K562 (cell line): Measurements from ENCODE around the gene TMC4. TPM values are rescaled to one million over a fixed set of nuclear protein-coding genes. Genes with fewer than 3 reads are reported as not detected.

Experiments used
- ARID2 ChIP-seq: fragments of 450-650 bp; IDR thresholded peaks from 2 replicates; pipeline ENCODE4 v1.6.1; 2017; ENCODE audit warnings: antibody characterized with exemption, mild to moderate bottlenecking
- CCAR2 ChIP-seq: fragments of 200-400 bp; formaldehyde crosslinking; IDR thresholded peaks from 2 replicates; pipeline ENCODE4 v1.6.1; 2017; ENCODE audit warnings: mild to moderate bottlenecking, low read depth, low read length
- CCNT2 ChIP-seq: IDR thresholded peaks from 2 replicates; pipeline ENCODE4 v1.6.1; 2011; ENCODE audit warnings: borderline replicate concordance, low read depth, mild to moderate bottlenecking, moderate library complexity, mixed read lengths, low read length; ENCODE audit not compliant: insufficient read length; ENCODE audit errors: extremely low read depth
- CREM ChIP-seq: IDR thresholded peaks from 2 replicates; pipeline ENCODE4 v1.6.1; 2014; ENCODE audit warnings: antibody characterized with exemption, low read depth
- ETV1 ChIP-seq: fragments of 450-650 bp; conservative IDR thresholded peaks from 2 replicates; pipeline ENCODE4 v1.6.1; 2016; ENCODE audit warnings: missing genetic modification characterization, control low read depth, low read depth, missing compliant biosample characterization
- HDAC8 ChIP-seq: fragments of 450-650 bp; IDR thresholded peaks from 2 replicates; pipeline ENCODE4 v1.6.1; 2016; ENCODE audit warnings: mild to moderate bottlenecking, missing genetic modification characterization, moderate library complexity, missing compliant biosample characterization
- HINFP ChIP-seq: fragments of 450-650 bp; conservative IDR thresholded peaks from 2 replicates; pipeline ENCODE4 v1.6.1; 2016; ENCODE audit warnings: missing genetic modification characterization, low read depth, mild to moderate bottlenecking, control low read depth, missing compliant biosample characterization
- KDM2B ChIP-seq: fragments of 250-450 bp; sonication (Bioruptor Pico); IDR thresholded peaks from 2 replicates; pipeline ENCODE4 v1.8.0; 2021; ENCODE audit warnings: mild to moderate bottlenecking, moderate library complexity
- MTA1 ChIP-seq: fragments of 450-650 bp; IDR thresholded peaks from 2 replicates; pipeline ENCODE4 v1.6.1; 2017; ENCODE audit warnings: borderline replicate concordance
- NFATC3 ChIP-seq: fragments of 450-650 bp; IDR thresholded peaks from 2 replicates; pipeline ENCODE4 v1.6.1; 2017; ENCODE audit warnings: mild to moderate bottlenecking
- NUFIP1 ChIP-seq: fragments of 450-650 bp; IDR thresholded peaks from 2 replicates; pipeline ENCODE4 v1.6.1; 2018; ENCODE audit not compliant: partially characterized antibody
- POLR2AphosphoS5 ChIP-seq: IDR thresholded peaks from 2 replicates; pipeline ENCODE4 v1.6.1; 2011; ENCODE audit warnings: mild to moderate bottlenecking, low read depth, low read length, moderate library complexity; ENCODE audit not compliant: control insufficient read depth, insufficient read depth
- POLR2G ChIP-seq: fragments of 200-400 bp; formaldehyde crosslinking; IDR thresholded peaks from 2 replicates; pipeline ENCODE4 v1.6.1; 2017; ENCODE audit warnings: low read depth, mild to moderate bottlenecking, antibody characterized with exemption, low read length, moderate library complexity
- PURB ChIP-seq: sonication (generic); formaldehyde crosslinking; IDR thresholded peaks from 2 replicates; pipeline ENCODE4 v1.9.0; 2021; ENCODE audit warnings: low read depth, mild to moderate bottlenecking, missing genetic modification reagents
- RBM17 ChIP-seq: fragments of 200-400 bp; formaldehyde crosslinking; IDR thresholded peaks from 2 replicates; pipeline ENCODE4 v1.6.1; 2017; ENCODE audit warnings: low read depth, mild to moderate bottlenecking, low read length, borderline replicate concordance
- RCOR1 ChIP-seq, 2 experiments: IDR thresholded peaks; 2 replicates each; pipeline ENCODE4 v1.6.1; 2012; ENCODE audit warnings: low read depth in 2 of 2, low read length in 2 of 2, borderline replicate concordance in 1 of 2, improper control_type of control experiment in 1 of 2
- SMAD3 ChIP-seq: fragments of 450-650 bp; formaldehyde crosslinking; conservative IDR thresholded peaks from 2 replicates; pipeline ENCODE4 v1.4.0; 2020; ENCODE audit warnings: mild to moderate bottlenecking
- TFE3 ChIP-seq: fragments of 450-650 bp; formaldehyde crosslinking; IDR thresholded peaks from 2 replicates; pipeline ENCODE4 v1.4.0; 2020; ENCODE audit warnings: mild to moderate bottlenecking, mixed read lengths
- TRIM24 ChIP-seq, 2 experiments: fragments of 450-650 bp; IDR thresholded peaks; 2 replicates each; pipeline ENCODE4 v1.6.1; 2016
- ZBTB33 ChIP-seq: sonication (generic); formaldehyde crosslinking; IDR thresholded peaks from 2 replicates; pipeline ENCODE4 v1.8.1; 2023; ENCODE audit warnings: mild to moderate bottlenecking, missing genetic modification reagents
- ZNF143 ChIP-seq: sonication (generic); formaldehyde crosslinking; IDR thresholded peaks from 2 replicates; pipeline ENCODE4 v1.9.0; 2022; ENCODE audit warnings: mild to moderate bottlenecking, missing genetic modification reagents
- ZNF184 ChIP-seq: sonication (generic); formaldehyde crosslinking; IDR thresholded peaks from 2 replicates; pipeline ENCODE4 v1.5.0; 2020; ENCODE audit warnings: missing genetic modification reagents
- ZNF583 ChIP-seq: fragments of 250-450 bp; sonication (Bioruptor Pico); IDR thresholded peaks from 2 replicates; pipeline ENCODE4 v1.4.0; 2020
- ZNF584 ChIP-seq: fragments of 200-800 bp; sonication (Bioruptor generic); IDR thresholded peaks from 2 replicates; pipeline ENCODE4 v1.6.1; 2016; ENCODE audit warnings: low read depth, mild to moderate bottlenecking, missing genetic modification characterization, missing compliant biosample characterization
- ZNF696 ChIP-seq: fragments of 250-450 bp; sonication (Bioruptor Pico); conservative IDR thresholded peaks from 2 replicates; pipeline ENCODE4 v1.4.0; 2020; ENCODE audit warnings: mild to moderate bottlenecking, moderate library complexity
- polyA plus RNA-seq, 8 experiments: library from polyadenylated mRNA; depleted of rRNA in 4 of 8; stranded (reverse) in 5 of 8; unstranded in 3 of 8; fragments of >200 nt; fragmentation: Nextera tagmentation in 2 of 8; fragmentation: Illumina TruSeq in 1 of 8; extraction: Ambion mirVana in 2 of 8; extraction: Trizol in 1 of 8; gene quantifications; 2 replicates each; pipeline versions ENCODE4 v1.2.1 to v1.2.3, GENCODE V29; 2011 to 2014; ENCODE audit warnings: inconsistent platforms in 1 of 8, missing spikeins in 1 of 8
- total RNA-seq, 7 experiments: library from RNA; depleted of rRNA in 6 of 7; stranded (reverse); fragments of >200 nt in 6 of 7; fragmentation: Illumina TruSeq in 2 of 7; extraction: Trizol in 2 of 7; gene quantifications; 2 replicates each; pipeline versions ENCODE4 v1.2.1 to v1.2.3, GENCODE V29; 2011 to 2021; ENCODE audit warnings: low replicate concordance in 1 of 7

TMC4 gene
- total and polyA plus RNA-seq, 9 of the 15 experiments (the other 6 are each of a cell fraction or from before 2014, with no cell fraction given): 0.12 to 0.79 (median 0.36) TPM; not detected in 2

- TF ChIP-seq ETV1 (tag) (0 out of 2 replicates have a peak, but pooled peaks have one; percentile 17), TFE3 (CRISPR knock-in tag) (no peak), RBM17 (no peak), NFATC3 (no peak), HDAC8 (tag) (no peak), POLR2AphosphoS5 (peak; percentile 54; the same call in 1 of the 2 replicates), ZNF143 (CRISPR knock-in tag) (no peak), NUFIP1 (no peak), ZNF584 (no peak), CCNT2 (peak; percentile 45), ZNF184 (CRISPR knock-in tag) (no peak), CREM (no peak; the same call in 1 of the 2 replicates), SMAD3 (no peak), ZNF696 (CRISPR knock-in tag) (no peak), MTA1 (no peak), CCAR2 (no peak), RCOR1 (IDR thresholded peaks at IDR 0.05; ENCODE audit: borderline replicate concordance in 1 of 2, low read depth in 2 of 2, low read length in 2 of 2) (no peak), TRIM24 (IDR thresholded peaks at IDR 0.05) (no peak), PURB (no peak), ZBTB33 (no peak), ZNF583 (CRISPR knock-in tag) (no peak), POLR2G (peak; percentile 91), HINFP (tag) (no peak), KDM2B (no peak), ARID2 (no peak)
Observed at GRCh38 chr19:54137699-54138488, 35.1 kb downstream of the TMC4 start, which contains the start of gene CNOT3 (continued).
